ENCODE data around the gene DOCK3.
"Not testable (repeated sequence)": the region's sequence is repeated elsewhere in the genome, so short reads cannot be mapped to it uniquely, and the experiment has no call there.

DOCK3 gene

GRCh38 chr3:51052562-51052961 is 377.8 kb downstream of the DOCK3 start:
- no peak overlapping the region for H3K27ac ChIP-seq

GRCh38 chr3:51057121-51057520 is 382.4 kb downstream of the DOCK3 start:
- Histone ChIP-seq H3K27ac (no peak overlapping the region), H3K4me3 (no peak overlapping the region)

More at GRCh38 chr3:51052562-51052961, 377.8 kb downstream of the DOCK3 start:
- H3K4me3 ChIP-seq = no peak overlapping the region

GRCh38 chr3:51063053-51063452 is 388.3 kb downstream of the DOCK3 start:
- no peak overlapping the region for H3K27ac ChIP-seq

GRCh38 chr3:51075221-51075775 is 400.6 kb downstream of the DOCK3 start:
- Histone ChIP-seq H3K4me3 (no peak overlapping the region), H3K27ac (no peak overlapping the region)

More at GRCh38 chr3:51063053-51063452, 388.3 kb downstream of the DOCK3 start:
- no peak overlapping the region for H3K4me3 ChIP-seq

GRCh38 chr3:51082363-51082762 is 407.6 kb downstream of the DOCK3 start:
- Histone ChIP-seq H3K4me3 (no peak overlapping the region), H3K27ac (no peak overlapping the region)

GRCh38 chr3:51083490-51083889 is 408.8 kb downstream of the DOCK3 start:
- H3K27ac ChIP-seq = no peak overlapping the region
- no peak overlapping the region for H3K4me3 ChIP-seq

GRCh38 chr3:51092141-51092540 is 417.4 kb downstream of the DOCK3 start:
- H3K27ac ChIP-seq, H3K4me3 ChIP-seq: not testable (repeated sequence)

- H3K27ac ChIP-seq, H3K4me3 ChIP-seq: not testable (repeated sequence)
Measured at GRCh38 chr3:51094838-51095237, 420.1 kb downstream of the DOCK3 start.

- Histone ChIP-seq H3K4me3 (no peak overlapping the region), H3K27ac (no peak overlapping the region)
Measured at GRCh38 chr3:51099794-51100535, 425.2 kb downstream of the DOCK3 start.

- no peak overlapping the region for H3K4me3 ChIP-seq
- H3K27ac ChIP-seq = no peak overlapping the region
Measured at GRCh38 chr3:51100536-51100851, 425.8 kb downstream of the DOCK3 start.

- H3K27ac ChIP-seq = no peak overlapping the region
Measured at GRCh38 chr3:51102396-51102795, 427.7 kb downstream of the DOCK3 start.

GRCh38 chr3:51106242-51106876 is 431.6 kb downstream of the DOCK3 start:
- H3K4me3 ChIP-seq = no peak overlapping the region
- H3K27ac ChIP-seq = no peak overlapping the region

More at GRCh38 chr3:51102396-51102795, 427.7 kb downstream of the DOCK3 start:
- no peak overlapping the region for H3K4me3 ChIP-seq

- no peak overlapping the region for H3K27ac ChIP-seq
- no peak overlapping the region for H3K4me3 ChIP-seq
Measured at GRCh38 chr3:51110586-51110985, 435.9 kb downstream of the DOCK3 start.

- no peak overlapping the region for H3K4me3 ChIP-seq
Measured at GRCh38 chr3:51122944-51123343, 448.2 kb downstream of the DOCK3 start.

GRCh38 chr3:51123531-51123930 is 448.8 kb downstream of the DOCK3 start:
- H3K4me3 ChIP-seq = no peak overlapping the region
- no peak overlapping the region for H3K27ac ChIP-seq

More at GRCh38 chr3:51122944-51123343, 448.2 kb downstream of the DOCK3 start:
- no peak overlapping the region for H3K27ac ChIP-seq

- H3K27ac ChIP-seq, H3K4me3 ChIP-seq: not testable (repeated sequence)
Measured at GRCh38 chr3:51131607-51132006, 456.9 kb downstream of the DOCK3 start.

- H3K4me3 ChIP-seq = no peak overlapping the region
- H3K27ac ChIP-seq = no peak overlapping the region
Measured at GRCh38 chr3:51137715-51138114, 463.0 kb downstream of the DOCK3 start.

GRCh38 chr3:51139616-51140015 is 464.9 kb downstream of the DOCK3 start:
- no peak overlapping the region for H3K27ac ChIP-seq
- H3K4me3 ChIP-seq = no peak overlapping the region

- H3K27ac ChIP-seq = no peak overlapping the region
- no peak overlapping the region for H3K4me3 ChIP-seq
Measured at GRCh38 chr3:51141573-51141972, 466.8 kb downstream of the DOCK3 start.

GRCh38 chr3:51145811-51146585 is 471.3 kb downstream of the DOCK3 start:
- no peak overlapping the region for H3K4me3 ChIP-seq
- no peak overlapping the region for H3K27ac ChIP-seq
